GM12864 (cell line): ENCODE results near the gene ZIC5.

Experiments
- DNase-seq: peaks from one replicate; pipeline ENCODE4 v3.0.0-alpha.2; 2011; ENCODE audit warnings: low read depth
- H3K4me3 ChIP-seq: 2 replicates; pipeline ENCODE4 v1.5.1; 2011; ENCODE audit warnings: mild to moderate bottlenecking, low read depth, low read length, control low read depth
- TF ChIP-seq, protein P1 (sequence below): IDR thresholded peaks from 2 replicates; pipeline ENCODE4 v1.5.1; 2011; ENCODE audit warnings: low read depth, mild to moderate bottlenecking, moderate library complexity, low read length, control low read depth, inconsistent platforms; ENCODE audit errors: missing control alignments

ZIC5 gene

DNA sequence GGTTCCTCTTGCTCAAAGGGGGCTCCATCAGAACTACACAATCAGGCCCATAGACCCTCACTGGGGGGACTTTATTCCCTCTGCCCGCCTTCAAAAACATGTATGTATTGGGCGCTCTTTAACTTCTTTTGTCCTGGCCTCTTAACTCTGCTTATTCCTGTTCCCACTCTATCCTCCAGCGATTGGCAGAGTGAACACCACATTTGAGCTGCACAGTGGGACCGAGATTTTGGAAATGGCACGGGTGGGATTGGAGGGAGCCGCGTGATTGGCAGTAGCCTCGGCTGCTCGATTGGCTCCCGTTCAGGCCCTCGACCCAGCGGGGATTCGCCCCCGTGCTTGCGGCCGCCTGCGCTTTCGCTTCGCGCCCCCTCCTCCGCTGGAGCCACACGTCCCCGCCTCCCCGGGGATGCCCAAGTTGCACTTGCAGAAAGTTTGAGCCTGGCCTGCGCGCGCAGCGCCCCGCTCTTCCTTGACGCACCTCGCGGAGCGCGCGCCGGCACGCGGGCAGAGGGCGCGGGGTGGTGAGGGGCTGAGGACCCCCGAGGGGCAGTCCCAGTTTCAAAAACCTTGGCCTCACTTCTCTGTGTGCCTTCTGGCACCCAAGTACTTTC, at the start of gene ZIC5:
Gene ZIC5 (minus strand): TSS at position 192 of the 614 bp plus-strand sequence. CDS start 164 bp downstream, at position 28.
- peak within 1 kb of the TSS; percentile 12; the same call in 1 of the 2 replicates for H3K4me3 ChIP-seq
- TF ChIP-seq, protein P1, sequence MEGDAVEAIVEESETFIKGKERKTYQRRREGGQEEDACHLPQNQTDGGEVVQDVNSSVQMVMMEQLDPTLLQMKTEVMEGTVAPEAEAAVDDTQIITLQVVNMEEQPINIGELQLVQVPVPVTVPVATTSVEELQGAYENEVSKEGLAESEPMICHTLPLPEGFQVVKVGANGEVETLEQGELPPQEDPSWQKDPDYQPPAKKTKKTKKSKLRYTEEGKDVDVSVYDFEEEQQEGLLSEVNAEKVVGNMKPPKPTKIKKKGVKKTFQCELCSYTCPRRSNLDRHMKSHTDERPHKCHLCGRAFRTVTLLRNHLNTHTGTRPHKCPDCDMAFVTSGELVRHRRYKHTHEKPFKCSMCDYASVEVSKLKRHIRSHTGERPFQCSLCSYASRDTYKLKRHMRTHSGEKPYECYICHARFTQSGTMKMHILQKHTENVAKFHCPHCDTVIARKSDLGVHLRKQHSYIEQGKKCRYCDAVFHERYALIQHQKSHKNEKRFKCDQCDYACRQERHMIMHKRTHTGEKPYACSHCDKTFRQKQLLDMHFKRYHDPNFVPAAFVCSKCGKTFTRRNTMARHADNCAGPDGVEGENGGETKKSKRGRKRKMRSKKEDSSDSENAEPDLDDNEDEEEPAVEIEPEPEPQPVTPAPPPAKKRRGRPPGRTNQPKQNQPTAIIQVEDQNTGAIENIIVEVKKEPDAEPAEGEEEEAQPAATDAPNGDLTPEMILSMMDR, result no peak
- no peak for DNase-seq

DNA sequence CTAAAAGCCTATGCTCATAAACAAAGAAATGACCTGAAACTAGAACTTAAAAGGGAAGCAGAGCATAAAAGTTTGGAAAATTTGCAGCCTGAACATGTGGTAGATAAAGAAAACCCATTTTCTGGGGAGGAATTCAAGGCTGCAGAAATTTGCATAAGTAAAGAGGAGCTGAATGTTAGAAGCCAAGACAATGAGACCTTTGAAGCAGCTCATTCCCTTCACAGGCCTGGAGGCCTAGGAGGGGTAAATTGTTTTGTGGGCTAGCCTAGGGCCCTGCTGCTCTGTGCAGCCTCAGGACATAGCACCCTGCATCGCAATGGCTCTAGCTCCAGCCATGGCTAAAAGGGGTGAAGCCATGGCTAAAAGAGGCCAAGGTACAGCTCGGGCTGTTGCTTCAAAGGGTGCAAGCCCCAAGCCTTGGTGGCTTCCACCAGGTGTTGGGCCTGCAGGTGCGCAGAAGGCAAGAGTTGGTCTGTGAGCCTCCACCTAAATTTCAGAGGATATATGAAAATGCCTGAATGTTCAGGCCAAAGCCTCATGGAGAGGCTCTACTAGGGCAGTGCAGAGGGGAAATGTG, 48.3 kb upstream of the ZIC5 start:
- TF ChIP-seq, protein P1, result no peak
- H3K4me3 ChIP-seq, result no peak overlapping the region
- no peak for DNase-seq

DNA sequence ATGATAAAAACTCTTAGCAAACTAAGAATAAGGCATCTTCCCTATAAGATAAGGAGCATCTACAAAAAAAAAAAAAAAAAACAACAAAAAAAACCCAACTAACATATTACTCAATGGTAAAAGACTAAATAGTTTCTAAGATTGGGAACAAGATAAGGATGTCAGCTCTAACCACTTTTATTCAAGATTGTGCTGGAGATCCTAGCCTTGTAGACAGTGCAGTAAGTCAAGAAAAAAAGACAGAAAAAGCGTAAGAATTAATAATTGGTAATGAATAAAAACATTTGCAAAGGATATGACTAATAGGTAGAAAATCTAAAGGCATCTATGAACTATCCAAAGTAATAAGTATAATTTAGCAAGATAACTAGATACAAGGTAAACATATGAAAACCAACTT, 43.1 kb upstream of the ZIC5 start:
- H3K4me3 ChIP-seq, result no peak overlapping the region
- TF ChIP-seq, protein P1, result no peak
- no peak for DNase-seq

DNA sequence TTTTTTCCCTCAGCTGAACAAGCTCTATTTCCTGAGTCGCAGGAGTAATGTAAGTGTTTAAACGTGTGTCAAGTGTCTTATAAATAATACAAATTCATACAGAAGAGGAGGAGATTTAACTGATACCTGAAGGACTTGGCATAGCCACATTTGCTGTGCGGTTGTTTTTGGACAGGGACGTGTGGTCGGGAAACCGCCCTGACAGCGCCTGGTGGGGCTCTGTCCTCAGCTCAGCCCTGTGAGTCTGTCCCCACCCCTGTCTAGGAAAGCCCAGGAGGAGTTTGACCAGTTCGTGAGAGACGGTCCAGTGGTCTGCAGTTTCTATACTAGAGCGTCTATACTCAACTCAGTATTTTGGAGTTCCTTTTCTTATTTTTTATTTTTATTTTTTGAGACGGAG, 26.7 kb upstream of the ZIC5 start:
- DNase-seq, result no peak
- H3K4me3 ChIP-seq, result no peak overlapping the region
- TF ChIP-seq, protein P1, result no peak

DNA sequence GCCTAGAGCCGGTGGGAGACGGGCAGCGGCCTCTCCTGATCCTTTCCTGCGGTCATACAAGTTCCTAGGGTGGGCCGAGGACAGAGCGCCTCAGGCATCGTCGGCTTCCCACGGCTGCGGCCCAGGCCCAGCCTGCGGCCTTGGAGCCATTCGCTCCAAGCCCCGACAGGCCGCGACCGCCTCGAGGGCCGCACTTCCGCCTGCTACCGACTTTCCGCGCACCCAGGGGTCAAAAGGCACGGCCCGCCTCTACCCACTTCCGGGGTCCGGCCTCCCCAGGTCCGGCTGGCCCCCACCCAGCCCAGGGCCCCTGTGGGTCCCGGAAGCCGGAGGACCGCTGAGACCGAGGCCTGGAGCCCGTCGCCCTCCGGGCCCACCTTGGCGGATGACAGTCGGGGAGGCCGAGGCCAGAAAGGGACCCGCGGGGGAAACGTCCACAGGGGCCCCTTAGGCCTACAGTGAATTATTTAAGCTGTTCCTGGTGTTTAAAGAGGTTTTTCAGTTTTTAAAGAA, 26.2 kb upstream of the ZIC5 start:
- no peak for DNase-seq
- H3K4me3 ChIP-seq, result no peak overlapping the region
- TF ChIP-seq, protein P1, result no peak

DNA sequence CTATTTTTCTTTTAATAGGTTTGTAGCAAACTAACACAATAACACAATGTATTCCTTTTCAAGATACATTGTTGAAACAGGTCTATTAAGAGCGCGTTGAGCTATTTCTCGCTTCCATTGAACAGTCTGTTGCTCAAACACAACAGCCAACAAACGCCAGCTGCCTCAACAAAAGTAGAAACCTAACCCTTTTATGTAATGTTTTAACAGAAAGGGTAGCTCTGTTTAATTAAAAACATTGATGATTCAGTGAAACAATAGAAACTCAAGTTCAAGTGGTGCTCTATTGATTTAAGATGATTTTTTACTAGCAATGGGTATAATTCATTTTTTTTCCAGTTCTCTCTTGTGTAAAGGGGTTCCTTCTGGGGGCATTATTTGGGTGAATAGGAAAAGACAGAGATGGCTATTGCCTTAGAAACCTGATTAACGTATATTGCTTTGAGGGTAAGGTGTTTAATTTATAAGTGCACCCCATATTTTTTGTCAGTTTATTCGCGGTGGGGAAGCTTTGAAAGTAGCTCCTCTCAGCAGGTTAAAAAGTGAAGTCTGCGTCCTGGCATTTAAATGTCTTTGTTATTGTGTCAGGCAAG, 24.9 kb upstream of the ZIC5 start:
- TF ChIP-seq, protein P1, result no peak
- no peak for DNase-seq
- H3K4me3 ChIP-seq, result no peak overlapping the region
